A549 (cell line): ENCODE data around the gene WBP1L. TPM values are rescaled to one million over a fixed set of nuclear protein-coding genes. Genes with fewer than 3 reads are reported as not detected.

Source experiments
- ATAC-seq, 2 experiments: fragments of 200-7000 bp in 1 of 2; fragments of >200 bp in 1 of 2; cut with Nextera tagmentation in 1 of 2; cut with Tn5 transposase in 1 of 2; 3 replicates each; pipeline versions ENCODE4 v1.8.0 to v1.9.1; 2018 to 2020; ENCODE audit warnings: mild to moderate bottlenecking in 1 of 2, moderate library complexity in 1 of 2
- CTCF ChIA-PET: fragments of 300-600 bp; sonication (Branson Sonifier 250); formaldehyde crosslinking; extraction: SDS; loops from one replicate; lab custom pipeline; 2021; ENCODE audit warnings: antibody characterized with exemption, inconsistent platforms; lab: Yijun Ruan, JAX
- POLR2A ChIA-PET: fragments of 350-600 bp; formaldehyde crosslinking; extraction: SDS; loops from one replicate; lab custom pipeline; 2021; ENCODE audit warnings: antibody characterized with exemption, inconsistent platforms; lab: Yijun Ruan, JAX
- DNase-seq, 2 experiments: peaks; one replicate each; pipeline versions ENCODE4 v3.0.0 to v3.0.0-alpha.2; 2011 to 2016; ENCODE audit warnings: low read depth in 1 of 2, low spot score in 1 of 2
- FAIRE-seq: peaks from 2 replicates; lab custom pipeline; 2011; peaks lifted over from hg19 to GRCh38; lab: Jason Lieb, UNC
- H3K27ac ChIP-seq, 2 experiments: fragments of >200 bp; sonication (Bioruptor Twin); formaldehyde crosslinking; 3 replicates each; pipeline ENCODE4 v1.5.1; 2016 to 2017
- H3K4me1 ChIP-seq: fragments of >200 bp; sonication (Bioruptor Twin); formaldehyde crosslinking; 3 replicates; pipeline ENCODE4 v1.6.1; 2016
- H3K4me2 ChIP-seq: fragments of >200 bp; sonication (Bioruptor Twin); formaldehyde crosslinking; 3 replicates; pipeline ENCODE4 v1.6.1; 2016
- H3K4me3 ChIP-seq: fragments of >200 bp; sonication (Bioruptor Twin); formaldehyde crosslinking; 3 replicates; pipeline ENCODE4 v1.5.1; 2016
- H3K9me3 ChIP-seq: fragments of >200 bp; sonication (Bioruptor Twin); formaldehyde crosslinking; 3 replicates; pipeline ENCODE4 v1.6.1; 2016
- CHD2 ChIP-seq: fragments of 150-350 bp; IDR thresholded peaks from 2 replicates; pipeline ENCODE4 v1.6.1; 2014; ENCODE audit warnings: low read length; ENCODE audit not compliant: partially characterized antibody
- EP300 ChIP-seq, 2 experiments: fragments of >200 bp; sonication (Bioruptor Twin); formaldehyde crosslinking; IDR thresholded peaks; 2 replicates in 1 of 2; 3 replicates in 1 of 2; pipeline ENCODE4 v1.6.1; 2016 to 2017
- ESRRA ChIP-seq: fragments of 150-350 bp; IDR thresholded peaks from 2 replicates; pipeline ENCODE4 v1.6.1; 2014; ENCODE audit warnings: mild to moderate bottlenecking, low read length, borderline replicate concordance
- KDM5A ChIP-seq: fragments of 200-600 bp; sonication (generic); IDR thresholded peaks from 2 replicates; pipeline ENCODE4 v1.6.1; 2016; ENCODE audit warnings: antibody characterized with exemption, mild to moderate bottlenecking
- MAFK ChIP-seq: fragments of 450-650 bp; IDR thresholded peaks from 2 replicates; pipeline ENCODE4 v1.6.1; 2014; ENCODE audit not compliant: partially characterized antibody
- NFE2L2 ChIP-seq: fragments of 150-350 bp; conservative IDR thresholded peaks from 2 replicates; pipeline ENCODE4 v1.6.1; 2014; ENCODE audit warnings: low read length
- PHF8 ChIP-seq: fragments of 200-600 bp; sonication (generic); IDR thresholded peaks from 2 replicates; pipeline ENCODE4 v1.6.1; 2016; ENCODE audit warnings: low read depth, mild to moderate bottlenecking, antibody characterized with exemption, moderate library complexity, borderline replicate concordance
- POLR2A ChIP-seq: IDR thresholded peaks from 2 replicates; pipeline ENCODE4 v1.6.1; 2012; ENCODE audit warnings: mild to moderate bottlenecking, low read length
- RARB ChIP-seq: fragments of 250-450 bp; sonication (Bioruptor Pico); IDR thresholded peaks from 2 replicates; pipeline ENCODE4 v1.8.0; 2021; ENCODE audit warnings: mild to moderate bottlenecking, moderate library complexity
- RNF2 ChIP-seq: fragments of 200-600 bp; sonication (generic); IDR thresholded peaks from 2 replicates; pipeline ENCODE4 v1.6.1; 2016; ENCODE audit warnings: low read depth, mild to moderate bottlenecking, antibody characterized with exemption, moderate library complexity, borderline replicate concordance
- TFCP2L1 ChIP-seq: fragments of 250-450 bp; sonication (Bioruptor Pico); IDR thresholded peaks from 2 replicates; pipeline ENCODE4 v1.5.0; 2021; ENCODE audit warnings: mild to moderate bottlenecking
- ZNF302 ChIP-seq: fragments of 250-450 bp; sonication (Bioruptor Pico); IDR thresholded peaks from 2 replicates; pipeline ENCODE4 v1.9.0; 2021; ENCODE audit warnings: inconsistent platforms, mild to moderate bottlenecking, moderate library complexity
- WGBS: methylation state at CpG from one replicate; pipeline ENCODE4 v1.1.6; 2017; ENCODE audit errors: missing lambda C conversion rate; 5-methylcytosine and 5-hydroxymethylcytosine counted together
- polyA plus RNA-seq, 4 experiments: library from polyadenylated mRNA; depleted of rRNA in 3 of 4; stranded (reverse); fragments of >200 nt; fragmentation: RNase III in 1 of 4; extraction: RNeasy Plus Mini Kit Qiagen cat#74134 plus additional on column Dnase treatment in 1 of 4; gene quantifications; 2 replicates in 3 of 4; 3 replicates in 1 of 4; pipeline ENCODE4 v1.2.3, GENCODE V29; 2011 to 2017
- TF ChIP-seq, protein P1 (sequence below): fragments of 200-600 bp; sonication (generic); IDR thresholded peaks from 2 replicates; pipeline ENCODE4 v1.6.1; 2016; ENCODE audit warnings: antibody characterized with exemption, mild to moderate bottlenecking, moderate library complexity
- TF ChIP-seq, protein P2 (sequence below): IDR thresholded peaks from 2 replicates; pipeline ENCODE4 v1.6.1; 2012; ENCODE audit warnings: low read depth, borderline replicate concordance
- TF ChIP-seq, protein P3 (sequence below): fragments of >200 bp; sonication (Bioruptor Twin); formaldehyde crosslinking; IDR thresholded peaks from 2 replicates; pipeline ENCODE4 v1.6.1; 2016
- TF ChIP-seq, protein P4 (sequence below): fragments of 150-350 bp; IDR thresholded peaks from 2 replicates; pipeline ENCODE4 v1.6.1; 2014; ENCODE audit warnings: low read depth, mild to moderate bottlenecking, low read length

The WBP1L gene
- polyA plus RNA-seq, 2 of the 4 experiments (the other 2 are of a cell fraction): 19.8 to 23.5 TPM

- Histone ChIP-seq H3K27ac (no peak overlapping the region), H3K4me1 (0 out of 3 replicates have a peak, but pooled peaks cover 6% of the 10 kb centered on the region), H3K9me3 (no peaks in the 10 kb centered on the region), H3K4me3 (no peak overlapping the region), H3K4me2 (no peak overlapping the region)
- no peak for DNase-seq
- TF ChIP-seq TFCP2L1 (CRISPR knock-in tag) (no peak), EP300 (IDR thresholded peaks at IDR 0.05) (no peak), KDM5A (no peak), PHF8 (no peak), CHD2 (no peak), ZNF302 (CRISPR knock-in tag) (no peak)
- TF ChIP-seq, protein P1, sequence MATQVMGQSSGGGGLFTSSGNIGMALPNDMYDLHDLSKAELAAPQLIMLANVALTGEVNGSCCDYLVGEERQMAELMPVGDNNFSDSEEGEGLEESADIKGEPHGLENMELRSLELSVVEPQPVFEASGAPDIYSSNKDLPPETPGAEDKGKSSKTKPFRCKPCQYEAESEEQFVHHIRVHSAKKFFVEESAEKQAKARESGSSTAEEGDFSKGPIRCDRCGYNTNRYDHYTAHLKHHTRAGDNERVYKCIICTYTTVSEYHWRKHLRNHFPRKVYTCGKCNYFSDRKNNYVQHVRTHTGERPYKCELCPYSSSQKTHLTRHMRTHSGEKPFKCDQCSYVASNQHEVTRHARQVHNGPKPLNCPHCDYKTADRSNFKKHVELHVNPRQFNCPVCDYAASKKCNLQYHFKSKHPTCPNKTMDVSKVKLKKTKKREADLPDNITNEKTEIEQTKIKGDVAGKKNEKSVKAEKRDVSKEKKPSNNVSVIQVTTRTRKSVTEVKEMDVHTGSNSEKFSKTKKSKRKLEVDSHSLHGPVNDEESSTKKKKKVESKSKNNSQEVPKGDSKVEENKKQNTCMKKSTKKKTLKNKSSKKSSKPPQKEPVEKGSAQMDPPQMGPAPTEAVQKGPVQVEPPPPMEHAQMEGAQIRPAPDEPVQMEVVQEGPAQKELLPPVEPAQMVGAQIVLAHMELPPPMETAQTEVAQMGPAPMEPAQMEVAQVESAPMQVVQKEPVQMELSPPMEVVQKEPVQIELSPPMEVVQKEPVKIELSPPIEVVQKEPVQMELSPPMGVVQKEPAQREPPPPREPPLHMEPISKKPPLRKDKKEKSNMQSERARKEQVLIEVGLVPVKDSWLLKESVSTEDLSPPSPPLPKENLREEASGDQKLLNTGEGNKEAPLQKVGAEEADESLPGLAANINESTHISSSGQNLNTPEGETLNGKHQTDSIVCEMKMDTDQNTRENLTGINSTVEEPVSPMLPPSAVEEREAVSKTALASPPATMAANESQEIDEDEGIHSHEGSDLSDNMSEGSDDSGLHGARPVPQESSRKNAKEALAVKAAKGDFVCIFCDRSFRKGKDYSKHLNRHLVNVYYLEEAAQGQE: no peak
- 78% methylated on average over 3 of the region's 3 CpGs for WGBS
- no peak for ATAC-seq
- CTCF ChIA-PET: no interaction called here
- POLR2A ChIA-PET: no interaction called here
- FAIRE-seq: no peak
These were observed 15.9 kb downstream of the WBP1L start for GRCh38 chr10:102759497-102760210.

GRCh38 chr10:102761981-102762380, 18.2 kb downstream of the WBP1L start:
- Histone ChIP-seq H3K4me3 (no peak overlapping the region), H3K4me1 (peaks cover 12% of the 10 kb centered on the region; the same call in 2 of the 3 replicates), H3K4me2 (no peak overlapping the region), H3K27ac (no peak overlapping the region), H3K9me3 (no peaks in the 10 kb centered on the region)
- no peak for FAIRE-seq
- DNase-seq: no peak
- TF ChIP-seq RNF2 (no peak), NFE2L2 (no peak), MAFK (no peak)
- TF ChIP-seq, protein P2, sequence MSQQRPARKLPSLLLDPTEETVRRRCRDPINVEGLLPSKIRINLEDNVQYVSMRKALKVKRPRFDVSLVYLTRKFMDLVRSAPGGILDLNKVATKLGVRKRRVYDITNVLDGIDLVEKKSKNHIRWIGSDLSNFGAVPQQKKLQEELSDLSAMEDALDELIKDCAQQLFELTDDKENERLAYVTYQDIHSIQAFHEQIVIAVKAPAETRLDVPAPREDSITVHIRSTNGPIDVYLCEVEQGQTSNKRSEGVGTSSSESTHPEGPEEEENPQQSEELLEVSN: no peak
- WGBS: 95% methylated on average over 4 of the region's 4 CpGs
- ChIA-PET POLR2A (no interaction called here), CTCF (interaction anchor here (1.3 to 3.0 kb wide), 2 partner anchors 8 to 308 kb away, joined by 3 to 13 read pairs; no protein-coding TSS in a partner anchor)
- no peak for ATAC-seq

DNA sequence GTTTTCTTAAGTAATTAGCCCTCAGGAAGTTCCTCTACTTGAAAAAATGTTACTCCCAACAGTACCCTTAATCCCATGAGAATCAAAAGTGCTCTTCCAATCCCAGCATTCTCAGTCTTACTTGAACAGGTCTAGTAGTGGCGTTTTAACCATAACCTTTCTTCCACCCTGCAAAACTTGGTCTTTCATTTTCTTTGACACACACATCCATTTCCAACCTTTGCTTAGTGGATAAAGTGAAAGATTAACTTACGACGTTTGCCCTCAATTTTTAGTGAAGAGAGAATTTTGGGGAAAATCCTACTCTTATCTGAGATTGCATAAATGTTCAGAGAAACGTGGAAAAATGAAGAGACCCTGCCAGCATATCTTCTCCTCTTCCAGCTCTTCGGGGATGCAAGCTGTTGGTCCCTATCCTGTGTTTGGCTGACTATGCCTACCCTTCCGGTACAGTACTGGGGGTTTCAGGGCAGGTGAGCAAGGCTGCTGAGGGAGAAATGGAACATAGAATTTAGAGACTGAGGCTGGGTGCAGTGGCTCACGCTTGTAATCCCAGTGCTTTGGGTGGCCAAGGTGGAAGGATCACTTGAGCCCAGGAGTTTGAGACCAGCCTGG, 18.8 kb downstream of the WBP1L start:
- Histone ChIP-seq H3K4me1 (peaks cover 16% of the 10 kb centered on the region; the same call in 2 of the 3 replicates), H3K27ac (no peak overlapping the region), H3K9me3 (no peaks in the 10 kb centered on the region), H3K4me2 (no peak overlapping the region), H3K4me3 (no peak overlapping the region)
- FAIRE-seq (no peak), DNase-seq (no peak), ATAC-seq (no peak)
- 84% methylated on average over 7 of the region's 7 CpGs for WGBS
- ChIA-PET CTCF (interaction anchor here (0.9 to 3.0 kb wide), 4 partner anchors 9 to 308 kb away, joined by 3 to 13 read pairs (median 3); no protein-coding TSS in a partner anchor), POLR2A (no interaction called here)
- TF ChIP-seq POLR2A (no peak), RARB (CRISPR knock-in tag) (no peak), PHF8 (no peak), ESRRA (no peak)
- TF ChIP-seq, protein P3, sequence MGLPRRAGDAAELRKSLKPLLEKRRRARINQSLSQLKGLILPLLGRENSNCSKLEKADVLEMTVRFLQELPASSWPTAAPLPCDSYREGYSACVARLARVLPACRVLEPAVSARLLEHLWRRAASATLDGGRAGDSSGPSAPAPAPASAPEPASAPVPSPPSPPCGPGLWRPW: no peak
- TF ChIP-seq, protein P4, sequence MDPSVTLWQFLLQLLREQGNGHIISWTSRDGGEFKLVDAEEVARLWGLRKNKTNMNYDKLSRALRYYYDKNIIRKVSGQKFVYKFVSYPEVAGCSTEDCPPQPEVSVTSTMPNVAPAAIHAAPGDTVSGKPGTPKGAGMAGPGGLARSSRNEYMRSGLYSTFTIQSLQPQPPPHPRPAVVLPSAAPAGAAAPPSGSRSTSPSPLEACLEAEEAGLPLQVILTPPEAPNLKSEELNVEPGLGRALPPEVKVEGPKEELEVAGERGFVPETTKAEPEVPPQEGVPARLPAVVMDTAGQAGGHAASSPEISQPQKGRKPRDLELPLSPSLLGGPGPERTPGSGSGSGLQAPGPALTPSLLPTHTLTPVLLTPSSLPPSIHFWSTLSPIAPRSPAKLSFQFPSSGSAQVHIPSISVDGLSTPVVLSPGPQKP: no peak
